GM23248 (cell line): ENCODE measurements around the gene PARVA.

ENCODE experiments used
- EZH2 ChIP-seq: fragments of 200-600 bp; sonication (generic); IDR thresholded peaks from 2 replicates; pipeline ENCODE4 v1.6.1; 2018; ENCODE audit warnings: antibody characterized with exemption, mild to moderate bottlenecking; ENCODE audit not compliant: insufficient read depth, poor library complexity, severe bottlenecking
- EZH2phosphoT487 ChIP-seq: fragments of 200-600 bp; sonication (generic); IDR thresholded peaks from 2 replicates; pipeline ENCODE4 v1.6.1; 2018; ENCODE audit warnings: antibody characterized with exemption, moderate library complexity, mild to moderate bottlenecking, low read depth; ENCODE audit not compliant: insufficient read depth

DNA sequence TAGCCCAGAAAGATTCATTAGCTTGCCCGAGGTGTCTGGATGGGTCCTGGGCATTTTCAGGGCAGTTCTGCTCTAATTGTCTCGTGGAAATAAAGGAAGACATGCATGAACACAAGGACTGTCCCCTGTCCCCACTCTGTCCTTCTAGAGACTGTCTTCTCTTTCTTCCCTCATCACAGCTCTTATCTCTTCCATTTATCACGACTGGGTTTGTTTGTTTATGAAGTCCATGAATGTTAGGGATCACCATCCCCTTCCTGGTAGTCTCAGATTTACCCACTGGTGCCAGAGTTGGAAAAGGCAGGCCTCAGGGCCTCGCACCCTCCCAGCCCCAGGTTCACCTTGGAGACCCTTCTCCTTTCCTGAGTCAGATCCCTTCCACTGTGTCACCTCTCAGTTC lies 134.8 kb downstream of the PARVA start:
- no peak for TF ChIP-seq EZH2phosphoT487
- no peak for TF ChIP-seq EZH2
